Measurements from ENCODE around the gene UBR3.

UBR3 gene

GRCh38 chr2:169966454-169966853 lies 139.2 kb downstream of the UBR3 start:
- H4K20me1 ChIP-seq (ENCODE audit: insufficient read depth, low read length, poor library complexity, severe bottlenecking): no peaks in the 10 kb centered on the region
- TF ChIP-seq CTCF (conservative IDR thresholded peaks at IDR 0.05; ENCODE audit: low read length) (no peak), EZH2phosphoT487 (IDR thresholded peaks at IDR 0.05; ENCODE audit: borderline replicate concordance) (no peak)

GRCh38 chr2:169968743-169969142 lies 141.5 kb downstream of the UBR3 start:
- H4K20me1 ChIP-seq (ENCODE audit: insufficient read depth, low read length, poor library complexity, severe bottlenecking): no peaks in the 10 kb centered on the region
- no peak overlapping the region for H3K4me3 ChIP-seq (ENCODE audit: low read length, poor library complexity, severe bottlenecking)
- no peak overlapping the region for H3K4me2 ChIP-seq (ENCODE audit: low read depth, low read length, poor library complexity, severe bottlenecking)
- no peaks in the 10 kb centered on the region for H3K27me3 ChIP-seq (ENCODE audit: insufficient read depth, low read length, poor library complexity, severe bottlenecking)
- H3K36me3 ChIP-seq (ENCODE audit: insufficient read depth, low read length): peaks cover 19% of the 10 kb centered on the region; the same call in 1 of the 2 replicates
- no peaks in the 10 kb centered on the region for H3K9me3 ChIP-seq (ENCODE audit: insufficient read depth, low read depth, low read length)
- no peak overlapping the region for H3K9ac ChIP-seq (ENCODE audit: low read depth, low read length, poor library complexity, severe bottlenecking)
- no peaks in the 10 kb centered on the region for H3F3A ChIP-seq (ENCODE audit: low read depth)
- no peaks in the 10 kb centered on the region for H3K79me2 ChIP-seq (ENCODE audit: insufficient read depth, low read length)
- no peaks in the 10 kb centered on the region for H3K9me2 ChIP-seq (replicated peaks; ENCODE audit: low read depth, low read length)
- no peaks in the 10 kb centered on the region for H3K4me1 ChIP-seq (ENCODE audit: insufficient read depth, low read length, poor library complexity, severe bottlenecking)
- TF ChIP-seq EZH2phosphoT487 (IDR thresholded peaks at IDR 0.05; ENCODE audit: borderline replicate concordance) (no peak), CTCF (conservative IDR thresholded peaks at IDR 0.05; ENCODE audit: low read length) (no peak)
- H2AFZ ChIP-seq (ENCODE audit: low read length): no peak overlapping the region

More at GRCh38 chr2:169966454-169966853, 139.2 kb downstream of the UBR3 start:
- no peak overlapping the region for H2AFZ ChIP-seq (ENCODE audit: low read length)
- H3K4me2 ChIP-seq (ENCODE audit: low read depth, low read length, poor library complexity, severe bottlenecking): no peak overlapping the region
- peaks cover 21% of the 10 kb centered on the region; the same call in 1 of the 2 replicates for H3K36me3 ChIP-seq (ENCODE audit: insufficient read depth, low read length)
- H3K27me3 ChIP-seq (ENCODE audit: insufficient read depth, low read length, poor library complexity, severe bottlenecking): no peaks in the 10 kb centered on the region
- no peak overlapping the region for H3K4me3 ChIP-seq (ENCODE audit: low read length, poor library complexity, severe bottlenecking)
- H3F3A ChIP-seq (ENCODE audit: low read depth): no peaks in the 10 kb centered on the region
- H3K9me3 ChIP-seq (ENCODE audit: insufficient read depth, low read depth, low read length): no peaks in the 10 kb centered on the region
- H3K4me1 ChIP-seq (ENCODE audit: insufficient read depth, low read length, poor library complexity, severe bottlenecking): no peaks in the 10 kb centered on the region
- H3K79me2 ChIP-seq (ENCODE audit: insufficient read depth, low read length): no peaks in the 10 kb centered on the region
- no peak overlapping the region for H3K9ac ChIP-seq (ENCODE audit: low read depth, low read length, poor library complexity, severe bottlenecking)
- H3K9me2 ChIP-seq (replicated peaks; ENCODE audit: low read depth, low read length): no peaks in the 10 kb centered on the region

GRCh38 chr2:169975221-169975620 lies 148.0 kb downstream of the UBR3 start:
- Histone ChIP-seq H2AFZ (ENCODE audit: low read length) (no peak overlapping the region), H3K27me3 (ENCODE audit: insufficient read depth, low read length, poor library complexity, severe bottlenecking) (no peaks in the 10 kb centered on the region), H3K9me2 (replicated peaks; ENCODE audit: low read depth, low read length) (no peaks in the 10 kb centered on the region), H3K79me2 (ENCODE audit: insufficient read depth, low read length) (no peaks in the 10 kb centered on the region), H3K9ac (ENCODE audit: low read depth, low read length, poor library complexity, severe bottlenecking) (no peak overlapping the region), H3K9me3 (ENCODE audit: insufficient read depth, low read depth, low read length) (peaks cover 17% of the 10 kb centered on the region; the same call in 1 of the 2 replicates), H3K4me1 (ENCODE audit: insufficient read depth, low read length, poor library complexity, severe bottlenecking) (no peaks in the 10 kb centered on the region), H3F3A (ENCODE audit: low read depth) (no peaks in the 10 kb centered on the region), H3K4me2 (ENCODE audit: low read depth, low read length, poor library complexity, severe bottlenecking) (no peak overlapping the region), H4K20me1 (ENCODE audit: insufficient read depth, low read length, poor library complexity, severe bottlenecking) (no peaks in the 10 kb centered on the region), H3K4me3 (ENCODE audit: low read length, poor library complexity, severe bottlenecking) (no peak overlapping the region), H3K36me3 (ENCODE audit: insufficient read depth, low read length) (peaks cover 17% of the 10 kb centered on the region; the same call in 1 of the 2 replicates)
- no peak for TF ChIP-seq EZH2phosphoT487 (IDR thresholded peaks at IDR 0.05; ENCODE audit: borderline replicate concordance)
- no peak for TF ChIP-seq CTCF (conservative IDR thresholded peaks at IDR 0.05; ENCODE audit: low read length)

All from Loucy (cell line).